Raji (cell line): ENCODE measurements around the gene PDZRN4.

Experiments
- POLR2A ChIP-seq: IDR thresholded peaks from 2 replicates; pipeline ENCODE4 v1.6.1; 2011; ENCODE audit warnings: low read depth, low read length, control low read depth; ENCODE audit not compliant: insufficient read depth

PDZRN4 gene

DNA sequence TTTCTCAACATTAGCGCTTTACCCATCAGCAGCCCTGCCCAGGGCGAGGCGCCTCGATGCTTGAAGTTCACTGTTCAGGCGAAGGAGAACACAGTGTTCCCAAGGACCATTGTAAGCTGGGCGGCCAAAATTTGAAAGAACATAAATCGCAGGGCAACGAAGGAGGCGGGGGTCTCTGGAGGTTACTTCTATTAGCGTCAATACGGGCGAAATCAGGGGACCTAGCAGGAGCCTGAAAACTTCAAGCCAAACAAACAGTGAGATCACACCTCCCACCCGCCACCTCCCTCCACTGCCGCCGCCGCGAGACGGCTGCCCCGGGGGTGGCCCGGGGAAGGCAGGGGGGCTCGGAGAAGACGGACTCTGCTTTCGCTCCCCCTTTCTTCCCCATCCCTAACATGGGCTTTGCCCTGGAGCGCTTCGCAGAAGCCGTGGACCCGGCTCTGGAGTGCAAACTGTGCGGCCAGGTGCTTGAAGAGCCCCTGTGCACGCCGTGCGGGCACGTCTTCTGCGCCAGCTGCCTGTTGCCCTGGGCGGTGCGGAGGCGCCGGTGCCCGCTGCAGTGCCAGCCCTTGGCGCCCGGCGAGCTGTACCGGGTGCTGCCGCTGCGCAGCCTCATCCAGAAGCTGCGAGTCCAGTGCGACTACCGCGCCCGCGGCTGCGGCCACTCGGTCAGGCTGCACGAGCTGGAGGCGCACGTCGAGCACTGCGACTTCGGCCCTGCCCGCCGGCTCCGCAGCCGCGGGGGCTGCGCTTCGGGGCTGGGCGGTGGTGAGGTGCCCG lies at the start of gene PDZRN4:
PDZRN4 (plus strand) TSS at position 263 of the 783 bp plus-strand sequence.
- TF ChIP-seq POLR2A: no peak

DNA sequence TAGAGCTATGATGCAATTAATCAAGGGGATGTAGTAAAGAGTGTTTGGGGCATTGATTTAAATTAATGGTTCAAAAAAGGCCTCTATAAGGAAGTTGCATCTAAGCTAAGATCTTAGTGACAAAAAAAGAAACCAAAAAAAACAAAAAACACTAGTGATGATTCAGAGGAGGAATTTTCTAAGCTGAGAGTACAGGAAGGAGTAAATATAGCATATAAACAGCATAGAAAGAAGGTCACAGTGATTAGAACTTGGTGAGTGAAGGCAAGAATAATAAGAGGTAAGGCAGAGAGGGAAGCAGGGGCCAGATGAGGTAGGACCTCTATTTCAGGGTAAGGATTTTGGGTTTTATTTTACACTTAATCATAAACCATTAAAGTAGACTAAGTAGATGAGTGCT lies 48.0 kb upstream of the PDZRN4 start:
- no peak for TF ChIP-seq POLR2A

DNA sequence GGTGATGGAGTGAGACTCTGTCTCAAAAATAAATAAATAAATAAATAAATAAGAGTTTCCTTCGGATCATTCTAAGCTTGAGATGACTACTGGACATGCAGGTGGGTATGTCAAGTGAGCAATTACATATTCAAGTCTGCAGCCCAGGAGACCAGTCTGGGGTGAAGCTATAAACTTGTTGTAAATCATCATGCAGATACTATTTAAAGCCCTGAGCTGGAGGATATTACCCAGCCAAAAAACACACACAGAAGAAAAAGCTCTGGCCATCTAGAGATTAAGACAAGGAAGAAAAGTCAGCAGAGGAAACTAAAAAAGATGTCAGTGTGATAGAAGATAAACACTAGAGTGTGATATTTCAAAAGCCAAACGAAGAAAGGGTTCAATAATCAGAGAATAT lies 47.0 kb upstream of the PDZRN4 start:
- no peak for TF ChIP-seq POLR2A

DNA sequence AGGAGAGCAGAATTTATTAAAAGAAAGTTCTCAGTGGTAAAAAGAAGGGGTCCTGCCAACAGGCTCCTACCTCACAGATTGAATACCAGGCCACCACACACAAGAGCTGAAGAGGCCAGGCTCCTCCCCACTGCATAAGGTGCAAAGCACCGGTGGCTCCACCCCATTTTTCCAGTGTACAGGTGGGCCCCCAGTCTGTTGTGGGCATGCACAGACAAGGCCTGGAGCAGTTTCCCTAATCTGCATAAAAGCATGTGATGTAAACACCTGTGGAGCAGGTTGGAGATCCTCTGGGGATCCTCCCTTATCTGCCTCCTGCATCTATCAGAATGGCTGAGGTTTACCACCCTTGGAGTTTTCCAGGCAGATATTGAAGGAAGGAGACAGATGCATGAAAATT lies 45.7 kb upstream of the PDZRN4 start:
- no peak for TF ChIP-seq POLR2A

DNA sequence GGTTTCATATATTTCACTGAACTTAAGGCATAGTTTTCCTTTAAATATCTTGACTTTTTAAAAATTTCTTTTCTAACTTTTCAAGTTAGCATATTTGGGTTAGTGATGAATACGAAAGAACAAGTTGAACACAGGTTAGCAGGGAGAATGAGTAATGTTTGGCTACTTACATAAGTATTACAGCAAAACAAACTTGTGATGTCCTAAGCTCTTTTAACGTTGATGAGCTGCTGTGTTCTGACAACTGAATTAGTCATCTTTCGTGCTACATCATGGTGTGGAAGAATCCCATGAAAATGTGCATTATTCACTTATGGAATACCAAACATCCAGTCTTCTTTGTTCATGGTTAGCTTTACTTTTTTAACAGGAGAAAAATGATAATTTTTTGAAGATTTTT lies 36.3 kb upstream of the PDZRN4 start:
- TF ChIP-seq POLR2A: no peak

DNA sequence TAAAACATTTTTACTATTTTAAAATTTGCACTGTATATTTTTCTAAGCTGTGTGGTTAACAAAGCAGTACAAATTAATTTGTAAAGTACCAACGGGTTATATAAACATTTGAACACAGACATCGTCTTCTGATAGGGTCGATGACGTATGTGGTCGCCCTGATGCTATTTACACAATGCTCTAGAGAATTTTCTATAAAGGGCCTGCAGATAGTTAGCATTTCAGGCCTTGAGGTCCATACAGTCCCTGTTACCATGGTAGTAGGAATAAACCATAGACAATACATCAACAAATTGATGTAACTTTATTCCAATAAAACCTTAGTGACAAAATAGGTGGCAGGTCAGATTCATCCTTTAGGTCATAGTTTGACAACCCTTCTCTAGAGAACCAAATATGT lies 25.7 kb upstream of the PDZRN4 start:
- TF ChIP-seq POLR2A: no peak

DNA sequence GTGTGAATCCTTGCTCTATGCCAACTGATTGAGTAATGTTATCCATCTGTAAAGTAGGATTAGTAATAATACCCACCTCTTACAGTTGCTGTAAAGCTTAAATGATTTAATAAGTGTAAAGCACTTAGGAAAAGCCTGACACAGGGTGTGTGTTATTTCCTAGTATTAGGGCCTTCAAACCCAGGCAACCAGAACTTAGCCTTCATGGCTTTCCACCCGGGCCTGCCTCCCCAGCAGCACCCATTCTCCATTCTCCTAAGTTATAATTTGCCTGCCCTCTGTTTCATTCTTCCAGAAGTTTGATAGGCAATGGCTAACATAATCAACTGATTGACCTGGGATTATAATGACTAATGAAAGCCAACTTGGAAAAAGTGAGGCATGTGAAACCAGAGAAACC lies 20.4 kb upstream of the PDZRN4 start:
- TF ChIP-seq POLR2A: no peak

DNA sequence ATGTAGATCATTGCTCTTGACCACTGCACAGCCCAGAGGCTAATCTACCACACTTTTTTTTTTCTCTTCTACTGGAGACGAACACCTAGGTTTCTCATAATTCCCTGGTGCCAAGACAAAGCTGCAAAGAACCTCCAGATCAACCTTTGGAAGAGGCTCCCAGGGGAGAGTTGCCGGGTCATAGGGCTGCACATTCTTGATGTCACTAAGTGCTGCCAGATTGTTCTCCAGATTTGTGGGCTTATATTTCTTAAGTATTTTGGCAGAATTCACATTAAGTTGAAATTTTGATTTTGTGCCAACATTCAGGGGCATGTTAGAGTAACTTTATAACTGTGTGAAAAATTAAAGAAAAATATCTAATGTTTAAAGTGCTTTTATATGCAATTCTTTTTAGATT lies 13.5 kb upstream of the PDZRN4 start:
- no peak for TF ChIP-seq POLR2A

DNA sequence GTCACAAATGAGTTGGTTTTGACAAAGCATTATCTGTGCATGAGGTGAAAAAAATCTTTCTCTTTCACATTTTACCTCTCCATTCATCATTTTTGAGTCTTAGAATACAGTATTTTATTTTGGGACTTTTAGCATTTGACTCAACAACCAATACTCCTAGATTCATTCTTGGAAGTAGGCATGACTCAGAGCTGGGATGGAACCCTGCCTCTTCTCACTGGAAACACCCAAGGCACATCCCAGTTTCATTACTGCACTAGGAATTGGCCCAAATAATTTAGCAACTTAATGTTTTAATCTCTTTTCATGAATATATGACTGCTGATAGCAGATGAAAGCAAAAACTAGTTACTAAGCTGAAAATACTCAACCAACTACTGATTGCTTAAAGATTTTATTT lies 3.3 kb upstream of the PDZRN4 start:
- TF ChIP-seq POLR2A: no peak

DNA sequence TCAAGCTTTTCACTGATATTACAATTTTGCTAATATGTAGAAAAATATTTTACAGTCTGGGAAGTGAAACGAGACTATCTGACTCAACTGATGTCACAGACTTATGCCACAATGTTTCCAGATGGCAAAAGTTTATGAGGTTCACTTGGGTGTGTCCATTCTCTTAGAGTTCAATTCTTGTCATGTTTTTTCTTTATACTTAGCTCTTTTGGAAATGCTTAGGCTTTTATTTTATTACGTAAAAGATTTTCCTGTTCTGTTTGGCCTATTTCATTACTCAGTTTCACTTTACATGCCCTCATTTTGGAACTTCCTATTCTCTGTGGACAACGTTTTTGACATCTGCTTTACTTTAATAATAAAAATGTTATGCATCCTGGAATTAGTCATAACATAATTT lies 2.1 kb upstream of the PDZRN4 start:
- no peak for TF ChIP-seq POLR2A

DNA sequence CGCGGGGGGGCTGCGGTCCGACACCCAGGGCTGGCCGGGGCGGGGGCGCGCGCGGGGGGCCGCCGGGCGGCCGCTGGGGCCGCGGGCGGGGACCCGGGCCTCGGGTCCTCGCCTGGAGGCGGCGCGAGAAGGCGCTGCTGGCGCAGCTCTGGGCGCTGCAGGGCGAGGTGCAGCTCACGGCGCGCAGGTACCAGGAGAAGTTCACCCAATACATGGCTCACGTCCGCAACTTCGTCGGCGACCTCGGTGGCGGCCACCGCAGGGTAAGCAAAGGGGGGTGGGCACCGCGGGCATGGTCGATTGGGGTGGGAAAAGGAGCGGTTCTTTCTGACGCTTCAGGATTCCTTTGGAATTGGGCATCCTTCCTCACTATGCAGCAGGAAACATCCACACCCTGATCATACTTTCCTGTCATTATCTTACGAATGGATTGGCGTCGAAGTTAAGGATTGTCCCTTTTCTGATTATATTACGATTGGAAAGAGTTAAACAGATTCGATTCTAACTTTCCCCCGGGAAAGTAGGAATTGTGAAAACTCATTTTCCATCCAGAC lies 798 bp downstream of the PDZRN4 start:
- no peak for TF ChIP-seq POLR2A

DNA sequence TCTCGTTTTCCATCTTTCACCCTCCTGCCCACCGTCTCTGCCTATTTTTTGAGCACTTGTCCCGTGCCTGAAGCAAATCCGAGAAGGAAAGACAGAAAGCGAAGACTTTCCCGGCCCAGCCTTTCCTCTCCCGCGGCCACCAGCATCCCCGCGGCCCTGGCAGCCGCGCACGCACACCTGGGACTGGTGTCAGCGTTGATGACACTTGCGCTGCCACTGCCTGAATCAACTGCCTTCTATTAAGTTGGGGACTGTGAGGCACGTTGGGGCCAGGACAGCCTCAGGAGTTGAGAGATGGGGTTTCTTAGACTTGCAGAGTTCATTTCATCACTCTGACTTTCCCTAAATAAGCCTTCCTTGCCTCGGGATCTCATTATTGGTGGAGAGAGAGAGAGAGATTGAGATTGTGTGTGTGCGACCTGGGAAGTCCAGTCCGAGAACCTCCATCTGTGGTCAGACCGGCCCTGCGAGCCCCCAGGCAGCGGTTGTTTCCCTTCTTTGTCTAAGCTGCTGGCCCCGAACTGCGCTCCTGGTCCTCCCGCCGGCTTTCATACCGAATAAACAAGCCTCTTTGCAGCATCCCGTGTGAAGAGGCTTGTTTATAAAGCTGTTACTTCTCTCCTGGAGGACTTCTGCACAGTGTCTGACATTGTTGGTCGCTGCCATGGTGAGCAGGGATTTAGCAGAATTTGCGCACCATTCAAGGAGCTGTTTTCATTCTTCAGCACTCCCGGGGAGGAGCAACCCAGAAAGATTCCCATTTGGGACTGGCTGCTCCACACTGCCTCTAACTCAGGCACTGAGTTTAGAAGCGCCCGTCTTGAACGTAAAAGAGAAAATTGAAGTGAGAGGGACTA lies 1.5 kb downstream of the PDZRN4 start:
- no peak for TF ChIP-seq POLR2A

DNA sequence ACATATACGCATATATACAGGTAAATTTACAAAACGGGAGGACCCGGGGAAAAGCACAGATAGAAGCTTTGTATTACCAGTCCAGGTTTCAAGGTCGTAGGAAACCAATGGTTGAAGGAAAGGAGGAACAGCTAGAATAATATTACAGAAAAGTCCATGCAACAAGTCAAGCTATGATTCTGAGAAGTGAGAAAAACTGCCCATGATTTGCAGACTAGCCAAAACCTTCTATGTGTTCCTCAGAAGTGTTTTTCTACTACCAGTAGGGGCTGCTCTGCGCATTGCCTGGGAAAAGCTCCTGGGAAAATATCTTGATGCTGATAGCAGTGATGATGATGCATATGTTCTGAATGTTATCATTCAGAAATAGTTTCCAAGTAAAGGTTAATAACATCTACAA lies 2.2 kb downstream of the PDZRN4 start:
- no peak for TF ChIP-seq POLR2A

DNA sequence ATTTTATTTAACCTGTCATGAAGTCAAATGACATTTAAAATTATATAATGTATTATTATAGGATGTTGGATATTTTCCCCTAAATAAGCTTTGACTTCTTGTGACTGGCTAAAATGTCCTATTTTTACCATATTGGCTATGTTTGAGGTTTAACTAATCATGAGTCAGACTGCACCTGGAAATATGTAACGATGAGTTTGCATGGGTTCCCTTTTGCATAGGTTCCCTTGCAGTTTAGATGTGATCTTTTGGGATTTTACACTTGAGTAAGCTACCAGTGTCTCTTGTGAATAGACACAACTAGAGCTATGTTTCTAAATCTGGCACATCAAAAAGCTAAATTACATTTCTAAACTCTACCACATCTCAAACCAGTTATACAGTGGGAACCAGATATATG lies 5.2 kb downstream of the PDZRN4 start:
- no peak for TF ChIP-seq POLR2A

DNA sequence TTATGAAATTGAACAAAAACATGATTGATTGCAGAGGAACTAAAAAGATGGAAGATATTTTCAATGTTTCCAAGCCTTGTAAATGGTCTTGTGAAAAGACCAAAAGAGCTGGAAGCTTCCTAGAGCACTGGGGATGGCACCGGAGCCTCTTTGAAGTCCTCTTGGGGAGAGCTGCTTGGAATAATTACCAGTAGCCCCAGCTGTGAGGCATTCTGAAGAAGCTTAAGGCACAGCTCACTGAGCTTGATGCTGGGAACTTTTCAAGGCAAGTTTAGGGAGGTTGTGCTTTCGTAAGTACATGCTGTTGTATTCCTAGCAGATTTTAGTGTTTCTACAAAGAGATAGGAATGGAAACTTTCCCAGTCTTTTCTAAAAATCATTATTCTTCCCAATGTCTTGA lies 13.9 kb downstream of the PDZRN4 start:
- no peak for TF ChIP-seq POLR2A

DNA sequence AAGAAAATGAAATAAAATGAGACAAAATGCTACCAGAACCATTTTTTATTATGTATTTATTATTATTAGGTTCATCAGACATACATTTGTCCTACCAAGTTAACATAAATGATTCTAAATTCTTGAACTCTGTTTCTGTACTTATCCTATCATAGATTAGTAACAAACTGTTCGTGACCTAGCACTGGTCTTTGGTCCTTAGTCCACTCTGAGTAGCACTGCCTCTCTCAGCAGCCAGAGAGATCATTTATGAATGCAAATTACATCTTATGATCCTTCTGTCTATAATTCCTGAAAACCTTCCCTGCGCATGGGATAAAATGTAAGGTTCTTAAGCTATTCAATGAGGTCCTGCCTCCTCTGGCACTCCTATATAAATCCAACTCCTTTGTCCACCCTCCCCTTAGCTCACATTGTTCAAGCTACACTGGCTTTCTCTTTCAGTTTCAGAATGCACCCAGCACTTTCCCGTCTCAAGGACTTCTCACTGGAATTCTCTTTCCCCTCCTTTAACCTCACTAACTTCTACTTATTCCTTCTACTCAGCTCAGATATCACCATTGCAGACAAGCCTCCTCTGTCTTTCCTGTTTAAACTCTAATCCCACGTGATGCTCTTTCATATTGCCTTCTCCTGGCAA lies 17.1 kb downstream of the PDZRN4 start:
- no peak for TF ChIP-seq POLR2A

DNA sequence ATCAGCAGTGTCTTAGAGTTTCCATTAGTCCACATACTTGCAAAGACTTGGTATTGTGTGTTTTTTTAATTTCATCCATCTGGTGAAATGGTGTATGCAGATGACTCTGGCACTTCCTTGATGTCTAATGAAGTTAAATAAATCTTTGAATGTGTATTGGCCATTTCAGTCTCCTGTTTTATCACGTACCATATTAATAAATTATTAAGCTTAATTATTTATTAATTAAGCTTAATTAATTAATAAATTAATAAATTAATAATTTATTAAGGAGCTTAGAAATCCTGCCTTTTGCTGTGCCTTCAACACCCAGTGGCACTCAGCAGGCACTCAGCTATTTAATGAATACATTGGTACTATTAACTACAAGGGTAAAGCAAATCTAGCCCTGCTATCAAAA lies 18.2 kb downstream of the PDZRN4 start:
- TF ChIP-seq POLR2A: no peak
